ENCODE measurements around the gene ERC2.

ERC2 gene

DNA sequence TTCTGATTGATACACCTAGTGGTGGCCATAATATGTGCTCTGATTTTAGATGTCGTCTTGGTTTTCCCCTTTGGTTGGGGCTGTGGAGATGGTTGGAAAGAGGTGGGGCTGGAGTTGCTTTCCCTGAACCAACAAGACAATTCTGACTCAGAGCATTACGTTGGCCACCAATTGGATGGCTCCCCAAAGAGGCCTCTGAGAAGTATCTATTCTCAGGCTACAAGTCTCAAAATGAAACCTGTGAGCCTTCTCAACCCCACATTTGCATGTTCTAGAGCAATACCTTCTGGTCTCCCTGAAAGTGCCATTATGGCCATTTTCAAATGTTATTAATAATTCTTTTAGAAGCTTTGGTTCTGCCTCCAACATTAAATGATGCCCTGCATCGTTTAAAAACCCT, 792.8 kb downstream of the ERC2 start:
- intact Hi-C loops (cut with DNase I): no loop called here
- DNase-seq: no peak

DNA sequence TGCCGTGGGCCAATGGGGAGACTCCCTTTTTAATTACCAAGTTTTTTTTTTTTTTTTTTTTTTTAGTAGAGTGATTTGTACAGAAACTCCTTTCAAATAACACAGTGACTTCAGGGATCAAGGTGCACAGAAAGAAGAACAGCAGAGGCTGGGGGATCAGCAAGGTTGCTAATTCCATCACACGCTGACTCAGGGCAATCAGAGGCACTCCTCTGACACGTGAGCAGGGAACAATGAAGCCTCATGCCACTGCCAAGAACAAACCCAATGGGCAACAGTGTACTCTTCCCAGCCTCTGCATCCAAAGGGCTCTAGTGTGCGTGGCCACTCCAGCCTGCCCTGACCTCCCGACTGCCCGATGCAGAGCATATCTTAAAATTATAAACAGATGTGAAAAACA, 794.5 kb downstream of the ERC2 start:
- no peak for DNase-seq
- intact Hi-C loops (cut with DNase I): no loop called here

DNA sequence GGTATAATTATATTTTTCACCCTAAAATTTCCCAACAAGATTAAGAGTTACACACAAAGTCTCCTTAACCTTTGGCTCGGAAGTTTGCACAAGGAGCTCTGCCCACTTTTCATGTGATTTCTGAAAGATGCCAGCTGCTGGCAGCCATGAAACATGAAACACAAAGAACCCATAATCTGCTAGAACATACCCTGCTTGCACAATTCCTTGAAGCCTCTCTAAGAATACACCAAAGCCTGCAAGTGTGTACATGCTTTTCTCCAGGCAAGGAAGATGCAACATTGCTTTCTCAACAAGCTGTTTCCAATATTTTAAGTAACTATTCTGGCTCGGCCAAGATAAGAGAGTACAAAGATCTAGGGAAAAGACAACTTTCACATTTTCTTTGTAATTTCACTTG, 799.1 kb downstream of the ERC2 start:
- intact Hi-C loops (cut with DNase I): no loop called here
- DNase-seq: no peak

DNA sequence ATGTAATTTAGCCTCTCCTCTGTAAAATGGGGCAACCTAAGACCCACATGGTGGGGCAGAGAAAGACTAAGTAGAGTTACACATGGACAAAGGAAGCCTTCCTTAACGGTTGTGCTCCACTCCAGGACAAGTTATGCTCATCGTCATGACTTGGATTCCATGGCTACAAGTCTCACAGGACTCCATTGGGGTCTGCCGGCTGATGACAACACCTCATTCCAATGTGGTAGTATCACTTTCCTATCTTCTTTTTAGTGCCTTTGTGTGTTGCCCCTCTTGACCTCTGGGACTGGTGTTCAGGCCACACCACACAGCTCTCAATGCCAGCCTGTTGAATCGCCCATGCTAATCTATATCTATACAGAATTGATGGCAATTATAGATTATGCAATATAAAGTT, 799.9 kb downstream of the ERC2 start:
- intact Hi-C loops (cut with DNase I): no loop called here
- DNase-seq: no peak

DNA sequence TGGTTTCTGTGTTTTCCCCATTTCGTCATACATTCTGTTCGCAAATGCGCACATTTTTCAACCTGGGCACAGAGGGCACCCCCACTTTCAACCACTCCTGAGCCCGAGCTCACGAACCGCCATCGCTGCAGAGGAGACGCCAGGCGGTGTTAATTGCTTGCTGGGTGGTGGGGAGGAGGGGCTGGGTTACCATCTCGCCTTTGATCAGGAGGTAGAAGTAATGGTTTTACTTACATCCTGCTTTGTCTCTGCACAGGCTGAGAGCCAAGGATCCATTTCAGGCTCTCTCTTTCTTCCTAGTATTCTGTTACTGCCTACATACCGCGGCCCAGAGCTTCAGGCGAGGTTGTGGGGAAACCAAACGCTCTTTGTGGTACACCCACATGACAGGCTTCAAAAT, 803.9 kb downstream of the ERC2 start:
- intact Hi-C loops (cut with DNase I): no loop called here
- no peak for DNase-seq

DNA sequence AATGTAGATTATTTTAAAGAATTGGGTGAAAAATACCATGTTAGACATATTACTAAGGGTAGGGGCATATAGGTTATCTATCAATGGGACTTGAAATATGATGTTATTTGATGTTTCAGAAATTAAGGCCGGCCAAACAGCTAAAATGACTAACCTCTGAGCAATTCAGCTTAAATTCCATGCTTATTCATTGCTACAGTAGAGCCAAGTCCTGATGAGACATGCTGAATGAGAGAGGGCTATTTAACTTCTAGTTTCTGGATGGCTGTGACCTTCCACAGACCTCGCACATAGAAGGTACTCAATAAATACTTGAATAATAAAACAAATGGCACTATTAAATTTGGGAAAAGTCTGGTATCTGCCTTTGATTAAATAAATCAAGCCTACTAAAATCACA, 805.6 kb downstream of the ERC2 start:
- no peak for DNase-seq

DNA sequence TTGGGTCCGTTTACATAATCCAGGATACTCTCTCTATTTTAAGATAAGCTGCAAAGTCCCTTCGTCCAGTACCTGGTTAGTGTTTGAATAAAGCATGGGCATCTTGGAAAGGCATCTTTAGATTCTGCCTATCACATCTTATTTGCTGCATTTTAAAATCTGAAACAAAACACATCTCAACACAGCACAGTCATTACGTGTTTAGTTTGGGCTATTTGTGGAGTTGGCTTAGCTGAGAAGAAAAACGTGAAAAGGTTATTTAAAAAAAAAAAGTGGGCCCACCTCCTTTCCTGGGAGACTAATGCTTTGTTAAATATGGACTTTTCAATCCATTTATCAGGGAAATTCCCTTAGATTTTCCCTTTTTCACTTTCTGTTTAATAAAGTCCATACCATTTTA, 806.7 kb downstream of the ERC2 start:
- no peak for DNase-seq
- intact Hi-C loops (cut with DNase I): no loop called here

More for the DNA sequence above, 805.6 kb downstream of the ERC2 start:
- intact Hi-C loops (cut with DNase I): no loop called here

DNA sequence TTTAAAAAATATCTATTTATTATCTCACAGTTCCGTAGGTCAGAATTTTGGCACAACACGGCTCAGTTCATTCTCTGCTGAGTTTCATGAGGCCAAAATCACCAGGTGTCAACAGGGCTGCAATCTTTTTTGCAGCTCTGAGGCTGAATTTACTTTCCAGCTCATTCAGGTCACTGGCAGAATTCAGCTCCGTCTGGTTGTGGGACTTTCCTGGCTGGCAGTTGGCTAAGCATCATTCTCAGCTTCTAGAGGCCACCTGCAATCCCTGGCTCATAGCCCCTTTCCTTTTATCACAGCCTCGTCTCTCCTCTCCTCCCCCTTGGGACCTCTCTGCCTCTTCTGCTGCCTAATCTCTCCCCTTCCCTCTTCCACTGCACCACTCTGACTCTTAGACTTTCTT, 807.1 kb downstream of the ERC2 start:
- intact Hi-C loops (cut with DNase I): no loop called here
- no peak for DNase-seq

DNA sequence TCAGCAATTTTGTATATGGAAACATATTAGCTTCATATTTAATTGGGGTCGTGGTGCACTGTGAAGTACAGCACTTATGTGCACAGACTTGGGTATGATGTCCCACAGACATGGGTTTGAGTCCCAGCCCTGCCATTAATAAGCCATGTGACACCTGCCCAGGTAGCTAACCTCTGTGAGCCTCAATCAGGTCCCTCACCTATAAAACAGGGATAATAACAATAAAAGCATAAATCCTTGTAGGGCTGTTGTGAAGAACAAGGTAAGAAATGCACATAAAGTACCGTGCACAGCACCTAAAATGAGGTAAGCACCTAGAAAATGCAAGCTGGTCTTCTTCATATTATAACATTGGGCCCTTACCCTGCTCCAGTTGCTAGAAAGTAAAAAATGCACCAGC, 807.6 kb downstream of the ERC2 start:
- DNase-seq: no peak
- intact Hi-C loops (cut with DNase I): no loop called here

DNA sequence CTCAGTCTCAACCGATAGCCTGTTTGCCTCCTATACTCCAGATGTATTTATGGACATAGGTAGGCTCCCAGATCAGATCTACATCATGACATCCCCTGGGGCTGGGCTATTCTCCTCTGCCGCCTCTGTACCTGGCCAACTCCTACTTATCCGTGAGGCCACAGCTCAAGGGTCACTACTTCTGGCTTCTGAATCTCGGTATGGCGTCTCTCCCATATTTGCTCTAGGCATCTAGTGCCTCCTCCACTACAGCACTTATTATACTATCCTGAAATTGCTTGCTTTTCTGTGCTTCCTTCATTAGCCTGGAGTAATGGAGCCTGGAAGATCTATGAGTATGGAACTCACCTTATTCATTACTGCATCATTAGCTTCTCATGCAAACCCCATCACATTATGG, 808.6 kb downstream of the ERC2 start:
- intact Hi-C loops (cut with DNase I): no loop called here

DNA sequence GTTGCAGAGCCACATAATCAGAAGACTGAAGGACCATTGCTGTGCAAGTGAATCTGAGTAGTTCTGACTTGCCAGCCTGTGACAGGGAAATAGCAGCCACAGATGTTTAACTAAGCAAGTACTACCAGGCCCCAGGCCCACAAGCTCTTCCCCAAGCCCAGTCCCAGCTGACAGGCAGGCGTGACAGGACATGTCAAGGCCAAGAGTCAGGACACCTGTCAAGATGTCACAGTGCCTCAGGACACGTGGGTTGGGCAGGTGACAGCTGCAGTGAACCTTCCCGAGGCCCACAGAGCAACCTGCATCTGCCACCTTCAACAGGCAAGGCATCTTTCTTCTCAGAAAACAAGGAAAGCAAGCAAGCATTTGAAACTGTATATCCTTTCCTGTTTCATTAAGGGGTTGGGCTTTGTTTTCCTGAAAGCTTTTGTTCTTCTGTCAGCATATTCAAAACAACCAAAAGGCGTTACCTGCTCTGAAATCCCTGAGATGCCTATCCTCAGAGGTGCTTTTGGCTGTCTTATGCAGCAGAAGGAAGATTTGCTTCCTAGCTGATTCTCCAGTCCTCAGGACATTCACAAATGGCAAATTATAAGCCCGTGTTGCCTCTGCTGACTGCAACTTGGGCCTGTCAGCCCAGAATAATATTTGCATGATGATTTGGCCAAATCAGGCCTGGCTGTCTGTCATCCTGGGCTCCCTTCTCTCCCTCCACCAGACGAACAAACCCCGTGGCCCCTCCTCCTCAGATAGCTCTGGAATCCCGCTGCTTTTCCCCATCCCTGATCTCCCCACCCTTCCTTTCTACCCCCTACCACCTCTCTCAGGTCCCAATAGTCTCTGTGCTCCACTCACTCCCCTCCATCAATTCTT, 809.3 kb downstream of the ERC2 start:
- DNase-seq: no peak
- intact Hi-C loops (cut with DNase I): no loop called here

More for the DNA sequence above, 808.6 kb downstream of the ERC2 start:
- no peak for DNase-seq

DNA sequence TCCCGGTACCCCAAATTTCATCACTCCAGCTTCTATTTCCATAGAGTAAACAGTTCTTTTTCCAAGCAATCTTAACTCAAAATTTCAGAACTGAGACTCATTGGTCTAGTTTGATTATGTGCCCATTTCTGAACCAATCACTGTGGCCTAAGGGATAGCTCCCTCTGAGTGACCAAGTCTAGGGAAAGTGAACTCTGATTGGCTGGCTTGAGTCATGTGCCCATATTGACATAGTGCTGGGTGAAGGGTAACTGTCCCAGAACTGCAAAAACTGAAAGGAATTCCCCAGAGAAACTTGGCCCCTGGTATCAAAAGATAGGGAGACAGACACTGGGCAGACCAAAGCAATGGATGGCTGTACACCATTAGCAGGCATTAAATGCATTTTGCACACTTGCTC, 810.0 kb downstream of the ERC2 start:
- DNase-seq: no peak
- intact Hi-C loops (cut with DNase I): no loop called here

DNA sequence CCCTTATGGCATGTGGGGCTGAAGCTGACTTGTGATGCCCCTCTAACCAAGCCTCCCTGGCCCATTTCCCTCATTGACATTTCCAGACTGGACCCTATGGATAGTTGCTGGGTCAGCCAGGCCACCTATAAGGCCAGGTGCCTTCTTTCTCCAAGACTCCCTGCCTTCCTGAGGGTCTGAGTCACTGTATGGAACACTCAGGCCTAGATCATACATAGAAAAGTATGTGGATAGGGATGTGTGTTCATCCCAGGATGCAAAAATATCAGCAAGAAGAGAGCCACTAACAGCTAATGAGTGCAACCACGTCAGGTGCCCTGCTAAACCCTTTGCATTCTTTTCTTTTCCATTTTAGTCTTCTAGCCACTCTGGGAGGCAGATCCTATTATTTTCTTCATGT, 812.7 kb downstream of the ERC2 start:
- DNase-seq: no peak
- intact Hi-C loops (cut with DNase I): no loop called here

DNA sequence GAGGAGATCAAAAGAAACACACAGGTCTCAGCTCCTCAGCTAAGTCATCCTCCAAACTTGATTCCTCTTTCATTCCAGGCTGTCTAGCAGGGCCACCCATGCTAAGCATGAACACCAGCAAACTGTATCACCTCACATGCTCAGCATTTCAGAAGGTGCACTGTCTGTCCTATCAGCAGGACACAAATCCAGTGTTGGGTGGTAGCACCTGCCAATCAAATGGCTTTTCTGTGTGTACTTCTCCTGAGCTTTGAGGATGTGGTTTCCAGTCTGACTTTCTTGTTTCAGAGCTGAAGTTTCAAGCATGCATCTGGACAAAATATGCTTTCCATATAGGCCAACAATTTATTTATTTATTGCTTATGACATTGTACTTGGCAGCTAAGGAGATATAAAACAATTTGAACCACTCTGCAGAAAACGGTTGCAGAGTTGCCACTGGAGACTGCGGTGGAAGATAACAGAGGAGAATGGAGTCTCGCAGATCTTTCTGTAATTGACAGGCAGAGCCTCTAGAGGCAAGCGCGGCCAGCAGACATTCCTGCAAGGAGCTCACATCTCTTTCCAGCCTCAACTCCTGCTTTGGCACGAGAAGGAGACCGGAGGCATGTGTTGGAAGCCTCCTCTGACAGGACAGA, 814.0 kb downstream of the ERC2 start:
- intact Hi-C loops (cut with DNase I): no loop called here
- DNase-seq: no peak

DNA sequence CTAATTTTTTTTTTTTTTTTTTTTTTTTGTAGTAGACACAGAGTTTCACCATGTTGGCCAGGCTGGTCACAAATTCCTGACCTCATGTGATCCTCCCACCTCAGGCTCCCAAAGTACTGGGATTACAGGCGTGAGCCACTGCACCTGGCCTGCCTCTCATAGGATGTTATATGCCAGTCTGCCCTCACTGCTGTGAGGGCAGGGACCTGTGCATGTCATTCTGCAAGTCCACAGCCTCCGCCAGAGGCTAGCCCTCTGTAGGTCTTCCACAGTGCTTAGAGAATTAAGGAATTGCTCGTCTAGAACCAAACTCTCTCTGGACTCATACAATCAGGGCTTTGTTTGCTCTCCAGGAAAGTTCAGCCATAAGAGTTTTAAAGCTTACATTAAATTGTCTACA, 817.3 kb downstream of the ERC2 start:
- intact Hi-C loops (cut with DNase I): no loop called here
- no peak for DNase-seq

DNA sequence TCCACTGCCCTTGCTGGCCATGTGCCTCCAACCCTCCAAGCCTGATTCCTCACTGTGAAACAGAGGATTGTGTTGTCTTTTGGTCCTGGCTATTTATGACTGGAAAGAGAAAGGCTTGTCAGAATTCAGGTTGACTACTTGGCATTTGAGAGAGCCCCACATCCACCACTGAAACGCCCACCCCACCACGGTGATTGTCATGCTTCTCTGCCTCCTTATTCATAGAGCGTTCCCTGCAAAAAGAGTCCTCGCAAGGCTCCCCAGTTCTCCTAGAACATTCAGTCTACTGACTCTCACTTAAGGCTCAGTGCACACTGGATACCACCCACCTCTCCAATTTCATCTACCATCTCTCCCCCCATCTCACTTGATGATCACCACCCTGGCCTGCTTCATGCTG, 818.3 kb downstream of the ERC2 start:
- intact Hi-C loops (cut with DNase I): no loop called here

DNA sequence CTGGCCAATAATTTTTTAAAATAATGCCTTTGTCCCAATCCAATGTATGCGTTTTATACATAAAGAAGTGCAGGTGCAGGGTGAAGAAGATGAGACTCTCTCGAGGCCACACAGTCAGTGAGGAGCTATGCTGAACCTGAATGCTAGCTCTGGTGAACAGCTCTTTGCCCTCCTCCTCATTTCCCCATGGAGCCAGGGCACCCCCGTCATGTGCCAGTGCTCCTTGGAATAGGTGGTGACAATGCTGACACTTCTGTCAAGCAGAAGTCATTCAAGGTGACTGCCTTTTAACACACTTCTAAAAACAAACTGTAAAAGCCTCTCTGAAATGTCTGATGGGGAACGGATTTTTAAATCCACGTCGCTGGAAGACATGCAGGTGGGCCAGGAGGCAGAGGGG, 818.7 kb downstream of the ERC2 start:
- intact Hi-C loops (cut with DNase I): no loop called here

More for the DNA sequence above, 818.3 kb downstream of the ERC2 start:
- peak in 33 of 42 donors; percentile 13 to 74 (median 39) for DNase-seq

DNA sequence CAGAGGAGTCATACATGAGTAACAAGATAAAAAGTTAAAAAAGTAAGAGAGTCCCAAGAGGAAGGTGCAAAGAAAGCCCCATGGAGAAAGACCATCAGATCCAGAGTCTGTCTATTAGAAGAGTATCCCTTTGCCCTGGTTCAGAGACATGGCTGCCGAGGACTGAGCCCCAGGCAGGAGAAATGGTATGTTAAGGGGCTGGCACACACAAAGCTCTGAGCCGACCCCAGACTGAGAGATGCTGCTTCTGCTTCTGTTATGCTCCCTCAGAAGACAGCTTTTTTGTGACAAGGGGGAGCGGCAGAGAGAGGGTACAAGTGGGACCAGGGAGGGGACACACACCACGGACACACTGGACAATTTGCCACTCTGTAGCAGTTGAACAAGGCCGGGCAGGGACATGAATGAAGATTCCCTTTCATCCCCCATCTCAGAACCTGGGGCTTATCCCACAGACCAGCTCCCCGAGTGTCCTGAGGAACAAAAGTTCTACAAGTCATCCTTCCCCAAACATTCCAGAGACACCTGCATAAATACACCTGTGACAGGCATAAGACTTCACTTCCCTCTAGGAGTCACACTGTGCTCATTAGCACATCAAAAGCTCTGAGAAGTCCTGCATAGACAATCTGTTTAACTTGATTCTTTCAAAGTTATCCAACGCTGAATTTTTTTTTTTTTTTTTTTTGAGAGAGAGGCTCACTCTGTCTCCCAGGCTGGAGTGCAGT, 819.5 kb downstream of the ERC2 start:
- no peak for DNase-seq
- intact Hi-C loops (cut with DNase I): no loop called here

More for the DNA sequence above, 818.7 kb downstream of the ERC2 start:
- DNase-seq: peak in 23 of 42 donors; percentile 9 to 59 (median 34)

DNA sequence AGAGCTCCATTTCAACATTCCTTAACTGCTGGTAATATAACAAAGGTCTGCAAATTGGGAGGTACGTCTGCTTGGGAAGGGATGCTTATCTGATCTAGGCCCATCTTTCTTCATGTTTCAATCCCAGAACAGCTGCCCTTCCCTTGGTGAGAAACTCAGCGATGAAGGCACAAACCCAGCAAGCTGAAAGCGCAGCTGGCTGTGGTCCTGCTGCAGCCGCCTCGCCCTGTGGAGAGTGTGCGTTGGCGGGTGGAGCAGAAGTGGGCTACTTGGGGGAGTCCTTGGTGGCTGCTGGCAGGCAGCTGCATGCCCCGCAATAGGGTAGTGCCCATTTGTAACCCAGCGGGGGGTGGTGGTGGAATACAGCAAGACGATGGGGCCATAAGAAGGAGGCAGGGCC, 820.6 kb downstream of the ERC2 start:
- DNase-seq: no peak
- intact Hi-C loops (cut with DNase I): no loop called here

DNA sequence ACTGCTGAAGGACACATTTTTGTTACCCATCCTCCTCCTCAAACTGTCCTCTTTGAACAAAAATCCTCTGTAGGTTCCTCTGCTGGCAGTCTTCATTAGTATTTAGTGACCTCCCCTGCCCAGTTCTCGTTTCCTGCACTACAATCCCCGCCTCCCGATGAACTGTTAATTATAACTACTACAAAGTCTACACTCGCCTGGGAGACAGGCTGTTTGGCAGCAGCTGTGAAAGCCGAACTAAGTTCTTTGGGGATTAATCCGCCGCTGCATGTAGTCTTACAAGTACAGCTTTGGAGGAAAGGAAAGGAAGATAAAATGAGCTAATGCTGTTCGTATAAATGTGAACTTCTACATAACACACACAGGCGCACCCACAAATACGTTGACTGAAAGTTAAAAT, 821.2 kb downstream of the ERC2 start:
- DNase-seq: no peak
- intact Hi-C loops (cut with DNase I): no loop called here

All from head of caudate nucleus (tissue), 42 donors.